SK-N-MC (cell line): ENCODE measurements around the gene MRPL24.

Source experiments
- DNase-seq: peaks from one replicate; pipeline ENCODE4 v3.0.0-alpha.2; 2011; ENCODE audit warnings: low read depth, low spot score
- H3K27ac ChIP-seq: fragments of 200-600 bp; sonication (generic); 2 replicates; pipeline ENCODE4 v1.5.1; 2016; ENCODE audit warnings: mixed run types
- H3K36me3 ChIP-seq: fragments of 200-600 bp; sonication (generic); 2 replicates; pipeline ENCODE4 v1.6.1; 2017; ENCODE audit warnings: antibody characterized with exemption, low read length, mixed read lengths; ENCODE audit not compliant: insufficient read depth
- H3K4me3 ChIP-seq: fragments of 200-600 bp; sonication (generic); 2 replicates; pipeline ENCODE4 v1.5.1; 2016
- H3K9ac ChIP-seq: fragments of 200-600 bp; sonication (generic); 2 replicates; pipeline ENCODE4 v1.8.0; 2017; ENCODE audit warnings: mixed run types, mixed read lengths; ENCODE audit not compliant: insufficient read length
- H3K9me3 ChIP-seq: fragments of 200-600 bp; sonication (generic); 2 replicates; pipeline ENCODE4 v1.6.1; 2017; ENCODE audit warnings: low read depth, mild to moderate bottlenecking, antibody characterized with exemption, low read length, moderate library complexity, mixed read lengths
- EZH2 ChIP-seq: fragments of 200-600 bp; sonication (generic); IDR thresholded peaks from one replicate; pipeline ENCODE4 v1.6.1; 2017; ENCODE audit warnings: antibody characterized with exemption
- FOXP2 ChIP-seq: optimal IDR thresholded peaks from 2 replicates; pipeline ENCODE3; 2011; ENCODE audit warnings: mild to moderate bottlenecking, moderate library complexity; ENCODE audit not compliant: insufficient read depth; ENCODE audit errors: extremely low read length, control extremely low read depth
- POLR2AphosphoS5 ChIP-seq: IDR thresholded peaks from 2 replicates; pipeline ENCODE4 v1.6.1; 2012; ENCODE audit warnings: mild to moderate bottlenecking, low read depth, low read length, borderline replicate concordance

The MRPL24 gene

DNA sequence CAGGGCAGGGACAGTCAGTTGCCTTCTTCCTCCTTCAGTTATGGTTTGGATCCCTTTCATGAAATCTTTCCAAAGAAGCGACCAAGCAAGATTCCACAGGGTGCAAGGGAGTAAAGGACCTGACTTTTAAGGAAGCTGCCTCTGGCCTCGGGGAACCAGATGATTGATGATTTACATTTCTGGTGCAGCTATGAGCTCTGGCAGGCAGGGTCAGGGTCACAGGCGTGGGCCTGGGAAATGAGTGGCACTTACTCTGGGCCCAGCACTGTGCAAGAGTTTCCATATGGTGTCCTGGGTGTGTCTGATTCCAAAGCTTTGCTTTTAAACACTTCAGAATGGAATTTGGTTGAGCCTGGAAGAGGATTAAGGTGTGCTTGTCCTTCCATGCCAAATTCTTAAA lies 28.3 kb downstream of the MRPL24 start:
- H3K4me3 ChIP-seq, result no peak overlapping the region
- DNase-seq, result no peak
- H3K9ac ChIP-seq, result no peak overlapping the region
- no peaks in the 10 kb centered on the region for H3K36me3 ChIP-seq
- H3K27ac ChIP-seq, result no peak overlapping the region
- TF ChIP-seq POLR2AphosphoS5, result no peak
- TF ChIP-seq FOXP2, result no peak
- TF ChIP-seq EZH2, result no peak
- no peaks in the 10 kb centered on the region for H3K9me3 ChIP-seq

- TF ChIP-seq EZH2 (no peak), FOXP2 (no peak), POLR2AphosphoS5 (no peak)
- Histone ChIP-seq H3K4me3 (no peak overlapping the region), H3K9me3 (no peaks in the 10 kb centered on the region), H3K27ac (no peak overlapping the region), H3K9ac (no peak overlapping the region), H3K36me3 (no peaks in the 10 kb centered on the region)
- DNase-seq, result no peak
Measured at GRCh38 chr1:156711011-156711817, 29.7 kb downstream of the MRPL24 start.

- no peak overlapping the region for H3K4me3 ChIP-seq
- H3K27ac ChIP-seq, result no peak overlapping the region
- no peak for DNase-seq
- no peak overlapping the region for H3K9ac ChIP-seq
- TF ChIP-seq EZH2 (no peak), POLR2AphosphoS5 (no peak), FOXP2 (no peak)
- H3K36me3 ChIP-seq, result no peaks in the 10 kb centered on the region
- no peaks in the 10 kb centered on the region for H3K9me3 ChIP-seq
Measured at GRCh38 chr1:156709757-156710489, 31.0 kb downstream of the MRPL24 start.

- no peaks in the 10 kb centered on the region for H3K36me3 ChIP-seq
- TF ChIP-seq FOXP2, result no peak
- TF ChIP-seq POLR2AphosphoS5, result no peak
- no peak for TF ChIP-seq EZH2
- 0 out of 2 replicates have a peak overlapping the region, but pooled peaks have one; percentile 13 for H3K27ac ChIP-seq
- no peak for DNase-seq
- no peaks in the 10 kb centered on the region for H3K9me3 ChIP-seq
- H3K4me3 ChIP-seq, result no peak overlapping the region
- no peak overlapping the region for H3K9ac ChIP-seq
Measured at GRCh38 chr1:156709031-156709430, 31.9 kb downstream of the MRPL24 start.

GRCh38 chr1:156708218-156708661 lies 32.6 kb downstream of the MRPL24 start:
- H3K36me3 ChIP-seq, result no peaks in the 10 kb centered on the region
- H3K9ac ChIP-seq, result no peak overlapping the region
- DNase-seq, result no peak
- H3K9me3 ChIP-seq, result no peaks in the 10 kb centered on the region
- H3K4me3 ChIP-seq, result no peak overlapping the region
- TF ChIP-seq FOXP2 (no peak), EZH2 (no peak), POLR2AphosphoS5 (no peak)
- no peak overlapping the region for H3K27ac ChIP-seq

- H3K36me3 ChIP-seq, result no peaks in the 10 kb centered on the region
- TF ChIP-seq POLR2AphosphoS5 (no peak), FOXP2 (no peak), EZH2 (no peak)
- H3K9ac ChIP-seq, result no peak overlapping the region
- no peak for DNase-seq
- H3K4me3 ChIP-seq, result no peak overlapping the region
- no peaks in the 10 kb centered on the region for H3K9me3 ChIP-seq
- H3K27ac ChIP-seq, result no peak overlapping the region
Measured at GRCh38 chr1:156707417-156708217, 33.3 kb downstream of the MRPL24 start.

- DNase-seq, result no peak
- Histone ChIP-seq H3K27ac (no peak overlapping the region), H3K9ac (no peak overlapping the region), H3K4me3 (no peak overlapping the region), H3K36me3 (no peaks in the 10 kb centered on the region), H3K9me3 (no peaks in the 10 kb centered on the region)
- TF ChIP-seq EZH2 (no peak), POLR2AphosphoS5 (no peak), FOXP2 (no peak)
Measured at GRCh38 chr1:156706657-156707416, 34.1 kb downstream of the MRPL24 start.

DNA sequence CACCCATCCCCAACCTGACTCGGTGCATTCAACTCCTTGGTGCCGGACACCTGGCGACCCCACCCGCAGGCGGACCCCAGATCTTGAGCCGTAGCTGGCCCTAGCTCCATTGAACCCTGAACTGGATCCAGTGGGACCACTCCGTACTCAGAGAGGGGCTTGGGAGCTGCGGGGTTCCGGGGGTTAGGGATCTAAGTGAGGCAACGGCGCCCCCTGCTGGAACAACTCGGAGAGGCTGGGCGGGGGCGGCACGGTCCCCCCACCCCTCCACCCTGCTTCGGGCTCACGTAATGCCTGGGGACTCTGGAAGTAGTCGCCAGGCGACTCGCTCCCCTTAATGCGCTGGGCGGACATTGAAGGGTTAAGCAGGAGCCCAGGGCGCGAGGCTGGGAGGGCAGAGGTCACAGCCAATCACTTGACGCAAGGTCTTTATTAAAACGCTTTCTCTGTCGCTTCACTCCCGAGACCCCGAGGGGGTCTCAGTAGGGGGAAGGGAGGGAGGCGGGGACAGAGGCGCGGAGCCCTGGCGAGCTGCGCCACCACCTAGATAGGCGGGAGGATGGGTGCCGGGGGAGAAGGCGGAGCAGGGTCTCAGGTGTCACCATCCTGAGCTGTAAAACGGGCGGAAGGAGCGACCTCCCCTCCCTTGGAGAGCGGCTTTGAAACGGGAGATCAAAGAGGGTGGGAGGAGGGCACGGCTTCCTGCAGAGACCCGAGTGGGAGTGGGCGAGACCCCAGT lies 34.8 kb downstream of the MRPL24 start:
- Histone ChIP-seq H3K9ac (no peak overlapping the region), H3K4me3 (peak overlapping the region; percentile 71), H3K36me3 (no peaks in the 10 kb centered on the region), H3K9me3 (no peaks in the 10 kb centered on the region), H3K27ac (no peak overlapping the region)
- TF ChIP-seq FOXP2 (no peak), POLR2AphosphoS5 (no peak), EZH2 (no peak)
- DNase-seq, result no peak
